Liver (tissue), 9 donors: ENCODE results near the gene ACIN1. TPM values are rescaled to one million over a fixed set of nuclear protein-coding genes. Genes with fewer than 3 reads are reported as not detected.

Experiments used
- DNase-seq: peaks from one replicate; pipeline ENCODE4 v3.0.0-alpha.2; 2017; ENCODE audit warnings: low spot score
- H3K27ac ChIP-seq, 2 donors: one replicate each; pipeline ENCODE4 v1.7.0; 2013; ENCODE audit warnings: inconsistent platforms in 2 of 2, low read length in 2 of 2, control low read depth in 1 of 2, low read depth in 1 of 2, mild to moderate bottlenecking in 1 of 2
- H3K27me3 ChIP-seq, 4 donors: one replicate each; pipeline versions ENCODE4 v1.6.1 to v1.7.0; 2013; ENCODE audit warnings: low read length in 3 of 4, inconsistent platforms in 1 of 4, mild to moderate bottlenecking in 1 of 4, moderate library complexity in 1 of 4; ENCODE audit not compliant: control insufficient read depth in 4 of 4, insufficient read depth in 4 of 4
- H3K36me3 ChIP-seq, 4 donors: one replicate each; pipeline versions ENCODE4 v1.6.1 to v1.7.0; 2013; ENCODE audit warnings: low read length in 3 of 4, mild to moderate bottlenecking in 3 of 4, low read depth in 1 of 4, moderate library complexity in 1 of 4; ENCODE audit not compliant: control insufficient read depth in 4 of 4, insufficient read depth in 3 of 4
- H3K4me1 ChIP-seq, 4 donors: one replicate each; pipeline versions ENCODE4 v1.6.1 to v1.7.0; 2013; ENCODE audit warnings: low read length in 3 of 4, mild to moderate bottlenecking in 3 of 4, moderate library complexity in 1 of 4; ENCODE audit not compliant: control insufficient read depth in 4 of 4, insufficient read depth in 4 of 4
- H3K4me3 ChIP-seq, 3 donors: one replicate each; pipeline versions ENCODE4 v1.6.1 to v1.7.0; 2013; ENCODE audit warnings: low read length in 3 of 3, control low read depth in 1 of 3, low read depth in 1 of 3, mild to moderate bottlenecking in 1 of 3
- H3K9ac ChIP-seq, 2 donors: one replicate each; pipeline ENCODE4 v1.7.0; 2013; ENCODE audit warnings: low read length in 2 of 2, mild to moderate bottlenecking in 2 of 2, moderate library complexity in 2 of 2, control low read depth in 1 of 2, low read depth in 1 of 2
- H3K9me3 ChIP-seq, 4 donors: one replicate each; pipeline versions ENCODE4 v1.6.1 to v1.7.0; 2013; ENCODE audit warnings: low read length in 3 of 4; ENCODE audit not compliant: control insufficient read depth in 4 of 4
- ATF3 ChIP-seq: IDR thresholded peaks from 2 replicates; pipeline ENCODE4 v1.6.1; 2016; ENCODE audit warnings: antibody characterized with exemption
- CTCF ChIP-seq: fragments of 150-350 bp; IDR thresholded peaks from 2 replicates; pipeline ENCODE4 v1.5.1; 2017; ENCODE audit warnings: improper control_type of control experiment, low read depth, low read length; ENCODE audit not compliant: missing input control
- EGR1 ChIP-seq, 2 donors: IDR thresholded peaks; 2 replicates each; pipeline ENCODE4 v1.6.1; 2016 to 2018; ENCODE audit warnings: antibody characterized with exemption in 2 of 2, low read depth in 2 of 2
- FOXA1 ChIP-seq: IDR thresholded peaks from 2 replicates; pipeline ENCODE4 v1.6.1; 2016; ENCODE audit warnings: antibody characterized with exemption
- FOXA2 ChIP-seq: IDR thresholded peaks from 2 replicates; pipeline ENCODE4 v1.6.1; 2016; ENCODE audit warnings: antibody characterized with exemption
- GABPA ChIP-seq, 2 donors: IDR thresholded peaks in 1 of 2; conservative IDR thresholded peaks in 1 of 2; 2 replicates each; pipeline ENCODE4 v1.6.1; 2016; ENCODE audit warnings: antibody characterized with exemption in 2 of 2, mild to moderate bottlenecking in 1 of 2, moderate library complexity in 1 of 2
- HNF4A ChIP-seq, 2 donors: conservative IDR thresholded peaks; 2 replicates each; pipeline ENCODE4 v1.6.1; 2016; ENCODE audit warnings: antibody characterized with exemption in 2 of 2, mild to moderate bottlenecking in 2 of 2
- HNF4G ChIP-seq: IDR thresholded peaks from 2 replicates; pipeline ENCODE4 v1.6.1; 2016; ENCODE audit warnings: antibody characterized with exemption
- JUND ChIP-seq, 2 donors: IDR thresholded peaks; 2 replicates each; pipeline ENCODE4 v1.6.1; 2016; ENCODE audit warnings: antibody characterized with exemption in 2 of 2
- MAX ChIP-seq: IDR thresholded peaks from 2 replicates; pipeline ENCODE4 v1.6.1; 2016; ENCODE audit warnings: antibody characterized with exemption
- NR2F2 ChIP-seq: IDR thresholded peaks from 2 replicates; pipeline ENCODE4 v1.6.1; 2016; ENCODE audit warnings: antibody characterized with exemption
- RAD21 ChIP-seq, 2 donors: IDR thresholded peaks; 2 replicates each; pipeline ENCODE4 v1.6.1; 2016; ENCODE audit warnings: antibody characterized with exemption in 2 of 2, mild to moderate bottlenecking in 2 of 2
- RXRA ChIP-seq, 2 donors: IDR thresholded peaks; 2 replicates each; pipeline ENCODE4 v1.6.1; 2017 to 2018; ENCODE audit warnings: antibody characterized with exemption in 2 of 2, mild to moderate bottlenecking in 1 of 2
- SP1 ChIP-seq: IDR thresholded peaks from 2 replicates; pipeline ENCODE4 v1.6.1; 2018; ENCODE audit warnings: antibody characterized with exemption, mild to moderate bottlenecking
- TAF1 ChIP-seq: conservative IDR thresholded peaks from 2 replicates; pipeline ENCODE4 v1.6.1; 2016; ENCODE audit warnings: antibody characterized with exemption, mild to moderate bottlenecking
- YY1 ChIP-seq: IDR thresholded peaks from 2 replicates; pipeline ENCODE4 v1.6.1; 2016; ENCODE audit warnings: antibody characterized with exemption, mild to moderate bottlenecking
- ZBTB33 ChIP-seq: IDR thresholded peaks from 2 replicates; pipeline ENCODE4 v1.6.1; 2016; ENCODE audit warnings: antibody characterized with exemption
- WGBS: extraction: QIAGEN DNeasy Blood & Tissue Kit; methylation state at CpG from one replicate; pipeline ENCODE4 v1.1.7; 2013; 5-methylcytosine and 5-hydroxymethylcytosine counted together
- polyA plus RNA-seq, 2 donors: library from polyadenylated mRNA; stranded (reverse) in 1 of 2; unstranded in 1 of 2; fragments of 200-250 nt in 1 of 2; fragments of >200 nt in 1 of 2; fragmentation: Nextera tagmentation in 1 of 2; extraction: Ambion mirVana in 1 of 2; gene quantifications; one replicate each; pipeline versions ENCODE4 v1.2.1 to v1.2.3, GENCODE V29; 2013 to 2015
- total RNA-seq, 2 donors: library from RNA; depleted of rRNA; stranded (reverse); fragments of >200 nt; gene quantifications; one replicate each; pipeline ENCODE4 v1.2.3, GENCODE V29; 2014
- donor health status: healthy.
- donor health status: healthy.
- donor health status: healthy.
- donor health status: healthy.
- donor health status: healthy.

The ACIN1 gene
- total and polyA plus RNA-seq, 4 donors, result 8.1 to 50.6 (median 37.1) TPM

- Histone ChIP-seq H3K27ac (no peak overlapping the region), H3K36me3 (peaks cover 5 to 28% (median 12%) of the 10 kb centered on the region in 4 donors), H3K9ac (no peak overlapping the region), H3K9me3 (no peaks in the 10 kb centered on the region), H3K27me3 (no peaks in the 10 kb centered on the region), H3K4me1 (peaks cover 0 to 2% (median 0%) of the 10 kb centered on the region in 4 donors), H3K4me3 (no peak overlapping the region)
- 82% methylated on average over 4 of the region's 4 CpGs for WGBS
- TF ChIP-seq FOXA1 (no peak), YY1 (no peak), GABPA (IDR thresholded peaks at IDR 0.05 in 1 of 2, conservative IDR thresholded peaks at IDR 0.05 in 1 of 2) (no peak), NR2F2 (no peak), HNF4A (conservative IDR thresholded peaks at IDR 0.05) (no peak), CTCF (no peak), ATF3 (no peak), SP1 (no peak)
- no peak for DNase-seq
Measured at GRCh38 chr14:23025151-23025814, 69.7 kb downstream of the ACIN1 start.

GRCh38 chr14:23024612-23025075 lies 70.3 kb downstream of the ACIN1 start:
- Histone ChIP-seq H3K27me3 (no peaks in the 10 kb centered on the region), H3K9me3 (no peaks in the 10 kb centered on the region), H3K4me3 (no peak overlapping the region), H3K27ac (no peak overlapping the region), H3K9ac (no peak overlapping the region), H3K4me1 (peaks cover 0 to 2% (median 0%) of the 10 kb centered on the region in 4 donors), H3K36me3 (peaks cover 5 to 28% (median 12%) of the 10 kb centered on the region in 4 donors)
- TF ChIP-seq NR2F2, result no peak
- no peak for TF ChIP-seq ZBTB33
- no peak for TF ChIP-seq FOXA1
- TF ChIP-seq TAF1, result no peak
- WGBS, result 68% methylated on average over 7 of the region's 7 CpGs
- no peak for DNase-seq

GRCh38 chr14:23023795-23024152 lies 71.2 kb downstream of the ACIN1 start:
- no peak for DNase-seq
- peaks cover 3 to 23% (median 10%) of the 10 kb centered on the region in 4 donors for H3K36me3 ChIP-seq
- no peak for TF ChIP-seq CTCF
- TF ChIP-seq JUND (IDR thresholded peaks at IDR 0.05), result no peak
- no peak for TF ChIP-seq ZBTB33
- no peak for TF ChIP-seq ATF3
- TF ChIP-seq FOXA2, result no peak
- no peak for TF ChIP-seq RXRA (IDR thresholded peaks at IDR 0.05)
- TF ChIP-seq RAD21 (IDR thresholded peaks at IDR 0.05), result no peak
- no peak for TF ChIP-seq GABPA (IDR thresholded peaks at IDR 0.05 in 1 of 2, conservative IDR thresholded peaks at IDR 0.05 in 1 of 2)
- no peak for TF ChIP-seq HNF4G
- no peak for TF ChIP-seq TAF1
- no peak for TF ChIP-seq MAX
- TF ChIP-seq HNF4A (conservative IDR thresholded peaks at IDR 0.05), result no peak
- TF ChIP-seq SP1, result no peak
- TF ChIP-seq YY1, result no peak
- no peak for TF ChIP-seq NR2F2
- TF ChIP-seq EGR1 (IDR thresholded peaks at IDR 0.05; ENCODE audit: low read depth in 2 of 2), result no peak

More at GRCh38 chr14:23023795-23024152, 71.2 kb downstream of the ACIN1 start:
- WGBS, result 92% methylated on average over 2 of the region's 2 CpGs
- H3K27me3 ChIP-seq, result no peaks in the 10 kb centered on the region
- H3K9ac ChIP-seq, result no peak overlapping the region
- no peaks in the 10 kb centered on the region for H3K9me3 ChIP-seq
- no peak overlapping the region for H3K4me3 ChIP-seq
- peaks cover 0 to 2% (median 0%) of the 10 kb centered on the region in 4 donors for H3K4me1 ChIP-seq
- no peak overlapping the region for H3K27ac ChIP-seq
